Brain pericyte (primary cell): ENCODE measurements around the gene KRTAP20-4.

Experiments used
- DNase-seq: peaks from one replicate; pipeline ENCODE4 v3.0.0-alpha.2; 2012; ENCODE audit warnings: low read depth, low spot score

Gene KRTAP20-4

GRCh38 chr21:30652891-30653290 is 32.5 kb downstream of the KRTAP20-4 start:
- no peak for DNase-seq

- no peak for DNase-seq
Measured at GRCh38 chr21:30668776-30669175, 48.3 kb downstream of the KRTAP20-4 start.
